SK-N-MC (cell line): ENCODE data around the gene GSG1L.
"Not testable (repeated sequence)": the region's sequence is repeated elsewhere in the genome, so short reads cannot be mapped to it uniquely, and the experiment has no call there.

Experiments used
- DNase-seq: peaks from one replicate; pipeline ENCODE4 v3.0.0-alpha.2; 2011; ENCODE audit warnings: low read depth, low spot score
- H3K27ac ChIP-seq: fragments of 200-600 bp; sonication (generic); 2 replicates; pipeline ENCODE4 v1.5.1; 2016; ENCODE audit warnings: mixed run types
- H3K36me3 ChIP-seq: fragments of 200-600 bp; sonication (generic); 2 replicates; pipeline ENCODE4 v1.6.1; 2017; ENCODE audit warnings: antibody characterized with exemption, low read length, mixed read lengths; ENCODE audit not compliant: insufficient read depth
- H3K4me3 ChIP-seq: fragments of 200-600 bp; sonication (generic); 2 replicates; pipeline ENCODE4 v1.5.1; 2016
- H3K9ac ChIP-seq: fragments of 200-600 bp; sonication (generic); 2 replicates; pipeline ENCODE4 v1.8.0; 2017; ENCODE audit warnings: mixed run types, mixed read lengths; ENCODE audit not compliant: insufficient read length
- H3K9me3 ChIP-seq: fragments of 200-600 bp; sonication (generic); 2 replicates; pipeline ENCODE4 v1.6.1; 2017; ENCODE audit warnings: low read depth, mild to moderate bottlenecking, antibody characterized with exemption, low read length, moderate library complexity, mixed read lengths
- EZH2 ChIP-seq: fragments of 200-600 bp; sonication (generic); IDR thresholded peaks from one replicate; pipeline ENCODE4 v1.6.1; 2017; ENCODE audit warnings: antibody characterized with exemption
- FOXP2 ChIP-seq: optimal IDR thresholded peaks from 2 replicates; pipeline ENCODE3; 2011; ENCODE audit warnings: mild to moderate bottlenecking, moderate library complexity; ENCODE audit not compliant: insufficient read depth; ENCODE audit errors: extremely low read length, control extremely low read depth
- POLR2AphosphoS5 ChIP-seq: IDR thresholded peaks from 2 replicates; pipeline ENCODE4 v1.6.1; 2012; ENCODE audit warnings: mild to moderate bottlenecking, low read depth, low read length, borderline replicate concordance

GSG1L gene

GRCh38 chr16:27943766-27944165 lies 119.7 kb downstream of the GSG1L start:
- Histone ChIP-seq H3K4me3 (no peak overlapping the region), H3K9me3 (no peaks in the 10 kb centered on the region), H3K9ac (no peak overlapping the region), H3K36me3 (no peaks in the 10 kb centered on the region), H3K27ac (no peak overlapping the region)
- TF ChIP-seq FOXP2, result no peak
- TF ChIP-seq EZH2, result no peak
- TF ChIP-seq POLR2AphosphoS5, result no peak
- DNase-seq, result no peak

- not testable (repeated sequence) for DNase-seq, H3K9ac ChIP-seq, H3K36me3 ChIP-seq, H3K9me3 ChIP-seq, H3K27ac ChIP-seq, H3K4me3 ChIP-seq
Measured at GRCh38 chr16:27942071-27942470, 121.4 kb downstream of the GSG1L start.

- H3K9ac ChIP-seq, result no peak overlapping the region
- DNase-seq, result no peak
- H3K27ac ChIP-seq, result no peak overlapping the region
- no peak for TF ChIP-seq FOXP2
- no peak for TF ChIP-seq POLR2AphosphoS5
- TF ChIP-seq EZH2, result no peak
- no peaks in the 10 kb centered on the region for H3K36me3 ChIP-seq
- no peaks in the 10 kb centered on the region for H3K9me3 ChIP-seq
- no peak overlapping the region for H3K4me3 ChIP-seq
Measured at GRCh38 chr16:27935076-27935475, 128.4 kb downstream of the GSG1L start.

GRCh38 chr16:27932542-27933135 lies 130.9 kb downstream of the GSG1L start:
- no peak overlapping the region for H3K9ac ChIP-seq
- no peak overlapping the region for H3K4me3 ChIP-seq
- TF ChIP-seq POLR2AphosphoS5 (no peak), EZH2 (no peak), FOXP2 (no peak)
- no peaks in the 10 kb centered on the region for H3K9me3 ChIP-seq
- H3K36me3 ChIP-seq, result no peaks in the 10 kb centered on the region
- no peak overlapping the region for H3K27ac ChIP-seq
- no peak for DNase-seq

GRCh38 chr16:27929818-27930217 lies 133.7 kb downstream of the GSG1L start:
- no peak for TF ChIP-seq FOXP2
- no peak for TF ChIP-seq POLR2AphosphoS5
- no peak for TF ChIP-seq EZH2

GRCh38 chr16:27928542-27928941 lies 135.0 kb downstream of the GSG1L start:
- Histone ChIP-seq H3K36me3 (no peaks in the 10 kb centered on the region), H3K9me3 (no peaks in the 10 kb centered on the region), H3K4me3 (no peak overlapping the region), H3K9ac (no peak overlapping the region), H3K27ac (no peak overlapping the region)
- TF ChIP-seq EZH2 (no peak), FOXP2 (no peak), POLR2AphosphoS5 (no peak)
- no peak for DNase-seq

More at GRCh38 chr16:27929818-27930217, 133.7 kb downstream of the GSG1L start:
- Histone ChIP-seq H3K9ac (no peak overlapping the region), H3K36me3 (no peaks in the 10 kb centered on the region), H3K27ac (no peak overlapping the region), H3K4me3 (no peak overlapping the region), H3K9me3 (no peaks in the 10 kb centered on the region)
- DNase-seq, result no peak

GRCh38 chr16:27927266-27927901 lies 136.1 kb downstream of the GSG1L start:
- Histone ChIP-seq H3K4me3 (no peak overlapping the region), H3K27ac (no peak overlapping the region), H3K9me3 (no peaks in the 10 kb centered on the region), H3K9ac (no peak overlapping the region), H3K36me3 (no peaks in the 10 kb centered on the region)
- DNase-seq, result no peak
- no peak for TF ChIP-seq FOXP2
- TF ChIP-seq POLR2AphosphoS5, result no peak
- TF ChIP-seq EZH2, result no peak

- Histone ChIP-seq H3K27ac (no peak overlapping the region), H3K4me3 (no peak overlapping the region), H3K36me3 (no peaks in the 10 kb centered on the region), H3K9me3 (no peaks in the 10 kb centered on the region), H3K9ac (no peak overlapping the region)
- TF ChIP-seq EZH2, result no peak
- no peak for TF ChIP-seq FOXP2
- no peak for TF ChIP-seq POLR2AphosphoS5
- no peak for DNase-seq
Measured at GRCh38 chr16:27925612-27926011, 137.9 kb downstream of the GSG1L start.

- Histone ChIP-seq H3K36me3 (no peaks in the 10 kb centered on the region), H3K27ac (no peak overlapping the region), H3K9ac (no peak overlapping the region), H3K9me3 (no peaks in the 10 kb centered on the region), H3K4me3 (no peak overlapping the region)
- TF ChIP-seq EZH2 (no peak), POLR2AphosphoS5 (no peak), FOXP2 (no peak)
- DNase-seq, result no peak
Measured at GRCh38 chr16:27924411-27925118, 138.9 kb downstream of the GSG1L start.
